ENCODE data around the gene UROC1.

The UROC1 gene

DNA sequence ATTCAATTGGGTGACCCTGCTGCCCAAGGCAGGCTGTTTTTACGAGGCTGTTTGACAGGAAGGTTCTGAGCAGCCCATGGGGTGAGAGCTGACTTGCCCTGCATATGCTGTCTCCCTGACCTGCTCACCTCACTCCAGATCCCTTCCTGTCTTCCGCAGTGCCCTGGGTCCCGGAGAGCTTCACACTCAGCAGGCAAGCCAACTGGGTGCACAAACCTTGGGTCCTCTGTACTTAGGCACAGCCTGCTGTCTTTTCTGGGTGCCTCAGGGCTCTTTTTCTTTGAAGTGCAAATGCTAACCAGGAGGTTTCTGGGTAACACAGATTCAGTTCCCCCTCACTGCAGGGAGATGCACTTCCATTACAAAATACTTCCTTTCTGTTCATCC is 74.7 kb downstream of the UROC1 start:
- H3K36me3 ChIP-seq, result peaks cover 25 to 45% (median 39%) of the 10 kb centered on the region in 3 donors
- no peak overlapping the region for H3K4me3 ChIP-seq
- H3K27ac ChIP-seq, result no peak overlapping the region
- intact Hi-C loops (cut with DNase I; ENCODE audit: low total_unique reads), result no loop called here
- no peak for DNase-seq
- no peak for TF ChIP-seq CTCF (IDR thresholded peaks at IDR 0.05)
- H3K4me1 ChIP-seq, result peaks cover 0 to 4% (median 0%) of the 10 kb centered on the region in 4 donors
- H3K27me3 ChIP-seq, result no peaks in the 10 kb centered on the region
- no peaks in the 10 kb centered on the region for H3K9me3 ChIP-seq

DNA sequence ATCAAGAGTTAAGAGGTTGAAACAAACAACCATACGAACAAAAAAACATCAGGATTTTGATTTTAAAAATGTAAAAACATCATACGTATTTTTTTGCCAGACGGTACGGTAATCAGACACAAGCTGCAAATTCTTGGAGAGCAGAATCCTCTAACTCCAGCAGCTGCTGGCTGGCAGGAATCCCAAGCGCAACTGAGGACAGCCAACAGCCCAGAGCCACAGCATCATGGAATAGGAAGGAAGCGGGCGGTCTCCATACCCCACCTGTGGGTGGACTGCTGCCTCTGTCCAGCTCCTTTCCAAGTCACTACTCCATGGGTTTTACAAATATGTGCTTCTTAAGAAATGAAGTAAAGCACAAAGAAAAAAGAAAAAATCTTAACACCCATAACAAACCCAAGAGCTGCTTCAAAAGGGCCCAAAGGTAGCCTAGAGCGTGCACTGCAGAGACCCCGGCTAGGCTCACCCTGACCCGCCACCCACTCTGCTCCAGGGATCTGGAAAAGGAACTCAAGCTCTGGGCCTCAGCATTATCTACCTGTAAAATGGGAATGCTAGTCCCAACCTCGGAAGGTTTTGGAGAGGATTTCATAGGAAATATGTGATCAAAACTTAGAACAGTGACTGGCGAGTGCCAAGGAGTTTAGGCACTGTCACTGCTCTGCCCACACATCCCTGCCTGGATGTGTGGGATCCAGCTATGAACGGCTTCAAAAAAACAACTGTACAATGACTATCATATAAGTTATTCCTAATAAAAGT is 75.3 kb downstream of the UROC1 start:
- Histone ChIP-seq H3K36me3 (peaks cover 31 to 51% (median 41%) of the 10 kb centered on the region in 3 donors), H3K4me1 (no peaks in the 10 kb centered on the region), H3K27ac (no peak overlapping the region), H3K9me3 (no peaks in the 10 kb centered on the region), H3K4me3 (no peak overlapping the region), H3K27me3 (no peaks in the 10 kb centered on the region)
- intact Hi-C loops (cut with DNase I; ENCODE audit: low total_unique reads), result no loop called here
- TF ChIP-seq CTCF (IDR thresholded peaks at IDR 0.05), result no peak
- peak in 1 of 2 donors; percentile 10 for DNase-seq

DNA sequence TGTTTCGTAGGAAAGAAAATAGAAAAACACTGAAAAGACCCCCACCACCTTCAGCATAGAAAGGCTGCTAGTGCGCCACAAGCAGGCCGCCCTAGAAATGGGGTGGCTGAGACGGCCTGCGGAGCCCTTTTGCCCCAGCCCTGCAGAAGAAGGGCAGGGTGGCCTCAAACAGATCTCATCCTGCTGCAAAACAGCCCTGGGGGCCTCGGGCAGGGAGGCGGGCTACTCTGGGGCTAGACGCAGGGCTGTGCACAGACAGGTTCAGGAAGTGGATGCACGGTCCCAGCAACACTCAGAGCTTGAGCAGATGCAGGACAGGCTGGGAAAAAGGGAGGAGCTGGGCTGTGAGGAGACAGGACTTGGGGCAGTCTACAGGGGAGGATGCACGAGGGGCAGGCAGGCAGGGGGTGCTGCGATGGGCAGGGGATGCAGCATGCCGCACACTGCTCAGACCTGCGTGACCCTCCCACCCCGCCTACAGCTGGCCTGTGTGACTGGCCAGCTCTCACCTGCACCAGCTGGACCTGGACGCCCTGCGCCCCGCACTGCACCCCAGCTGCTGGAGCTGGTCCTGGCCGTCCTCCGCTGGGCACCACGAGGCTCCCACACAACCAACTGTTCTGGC is 76.2 kb downstream of the UROC1 start:
- Histone ChIP-seq H3K27me3 (no peaks in the 10 kb centered on the region), H3K36me3 (peaks cover 40 to 60% (median 49%) of the 10 kb centered on the region in 3 donors), H3K4me3 (no peak overlapping the region), H3K27ac (no peak overlapping the region), H3K4me1 (no peaks in the 10 kb centered on the region), H3K9me3 (no peaks in the 10 kb centered on the region)
- intact Hi-C loops (cut with DNase I; ENCODE audit: low total_unique reads), result no loop called here
- DNase-seq, result no peak
- TF ChIP-seq CTCF (IDR thresholded peaks at IDR 0.05), result no peak

DNA sequence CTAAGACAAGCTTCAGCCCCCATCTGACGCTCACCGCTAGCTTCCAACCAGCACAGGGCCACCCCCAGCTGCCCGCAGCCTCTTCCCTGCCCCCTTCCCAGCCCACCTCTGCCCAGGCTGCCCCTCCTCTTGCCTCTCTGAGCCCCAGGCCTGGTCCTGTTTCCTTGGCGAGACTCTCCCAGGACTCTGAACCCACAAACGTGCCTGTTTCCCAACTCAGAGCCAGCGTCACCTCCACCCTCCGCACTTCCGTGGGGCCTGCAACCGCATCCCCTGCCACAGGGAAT is 76.9 kb downstream of the UROC1 start:
- intact Hi-C loops (cut with DNase I; ENCODE audit: low total_unique reads), result no loop called here
- no peaks in the 10 kb centered on the region for H3K9me3 ChIP-seq
- H3K27ac ChIP-seq, result no peak overlapping the region
- TF ChIP-seq CTCF (IDR thresholded peaks at IDR 0.05), result no peak
- H3K36me3 ChIP-seq, result peaks cover 45 to 67% (median 56%) of the 10 kb centered on the region in 3 donors
- no peak overlapping the region for H3K4me3 ChIP-seq
- H3K4me1 ChIP-seq, result no peaks in the 10 kb centered on the region
- no peak for DNase-seq
- H3K27me3 ChIP-seq, result no peaks in the 10 kb centered on the region

DNA sequence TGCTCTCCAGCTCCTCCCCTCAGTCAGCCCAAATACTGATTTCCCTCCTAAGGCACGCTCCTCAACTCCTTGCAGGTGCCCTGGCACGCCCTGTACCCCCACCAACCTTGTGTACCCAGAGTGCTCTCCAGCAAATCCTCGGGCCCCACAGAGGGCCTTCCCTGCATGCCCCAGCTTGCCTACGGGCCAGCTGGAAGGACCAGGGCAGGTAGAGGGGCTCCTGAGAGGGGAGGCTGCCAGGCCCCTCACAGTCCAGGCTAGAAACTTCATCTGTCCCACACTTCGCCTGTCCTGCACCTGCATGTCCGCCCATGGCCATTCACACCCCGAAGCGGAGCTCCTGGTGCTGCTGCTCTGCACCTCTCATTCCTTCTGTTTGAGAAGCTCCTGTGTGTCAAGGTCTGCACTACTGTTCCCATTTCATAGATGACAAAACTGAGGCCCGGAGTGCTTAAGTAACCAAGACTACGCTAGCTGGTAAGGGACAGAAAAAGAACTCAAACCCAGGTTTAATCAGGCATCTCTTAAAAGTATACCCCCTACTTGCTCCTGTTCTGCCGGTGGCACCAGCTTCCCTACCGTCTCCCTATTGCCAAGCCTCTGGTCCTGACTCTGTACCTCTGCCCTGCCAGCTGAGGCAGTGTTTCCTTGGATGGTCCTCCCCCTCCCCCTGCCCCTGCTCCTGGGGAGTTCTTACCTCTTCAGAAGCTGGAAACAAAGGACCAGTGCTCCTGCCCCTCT is 77.4 kb downstream of the UROC1 start:
- Histone ChIP-seq H3K4me1 (no peaks in the 10 kb centered on the region), H3K4me3 (no peak overlapping the region), H3K27ac (no peak overlapping the region), H3K27me3 (no peaks in the 10 kb centered on the region), H3K36me3 (peaks cover 45 to 68% (median 61%) of the 10 kb centered on the region in 3 donors), H3K9me3 (no peaks in the 10 kb centered on the region)
- intact Hi-C loops (cut with DNase I; ENCODE audit: low total_unique reads), result no loop called here
- DNase-seq, result no peak
- TF ChIP-seq CTCF (IDR thresholded peaks at IDR 0.05), result no peak

Data from tibial artery (tissue), 4 donors.